ENCODE measurements around the gene ATXN7L3. TPM values are rescaled to one million over a fixed set of nuclear protein-coding genes. Genes with fewer than 3 reads are reported as not detected.
A peak's percentile ranks its signal among the peaks of the same experiment; 100 is the strongest.

Gene ATXN7L3
- total RNA-seq, 4 donors from 2014 or later = 51.7 to 92.6 (median 65.7) TPM

GRCh38 chr17:44191369-44191768 is 8.3 kb downstream of the ATXN7L3 start:
- H3K4me3 ChIP-seq = no peak overlapping the region
- TF ChIP-seq POLR2A (IDR thresholded peaks at IDR 0.05) = no peak
- TF ChIP-seq, protein P1, sequence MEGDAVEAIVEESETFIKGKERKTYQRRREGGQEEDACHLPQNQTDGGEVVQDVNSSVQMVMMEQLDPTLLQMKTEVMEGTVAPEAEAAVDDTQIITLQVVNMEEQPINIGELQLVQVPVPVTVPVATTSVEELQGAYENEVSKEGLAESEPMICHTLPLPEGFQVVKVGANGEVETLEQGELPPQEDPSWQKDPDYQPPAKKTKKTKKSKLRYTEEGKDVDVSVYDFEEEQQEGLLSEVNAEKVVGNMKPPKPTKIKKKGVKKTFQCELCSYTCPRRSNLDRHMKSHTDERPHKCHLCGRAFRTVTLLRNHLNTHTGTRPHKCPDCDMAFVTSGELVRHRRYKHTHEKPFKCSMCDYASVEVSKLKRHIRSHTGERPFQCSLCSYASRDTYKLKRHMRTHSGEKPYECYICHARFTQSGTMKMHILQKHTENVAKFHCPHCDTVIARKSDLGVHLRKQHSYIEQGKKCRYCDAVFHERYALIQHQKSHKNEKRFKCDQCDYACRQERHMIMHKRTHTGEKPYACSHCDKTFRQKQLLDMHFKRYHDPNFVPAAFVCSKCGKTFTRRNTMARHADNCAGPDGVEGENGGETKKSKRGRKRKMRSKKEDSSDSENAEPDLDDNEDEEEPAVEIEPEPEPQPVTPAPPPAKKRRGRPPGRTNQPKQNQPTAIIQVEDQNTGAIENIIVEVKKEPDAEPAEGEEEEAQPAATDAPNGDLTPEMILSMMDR (IDR thresholded peaks at IDR 0.05) = no peak
- peaks cover 0 to 20% (median 9%) of the 10 kb centered on the region in 4 donors for H3K4me1 ChIP-seq
- no peak overlapping the region for H3K27ac ChIP-seq
- H3K27me3 ChIP-seq = no peaks in the 10 kb centered on the region
- H3K36me3 ChIP-seq = peaks cover 0 to 62% (median 0%) of the 10 kb centered on the region in 3 donors
- no peaks in the 10 kb centered on the region for H3K9me3 ChIP-seq
- no peak for DNase-seq

DNA sequence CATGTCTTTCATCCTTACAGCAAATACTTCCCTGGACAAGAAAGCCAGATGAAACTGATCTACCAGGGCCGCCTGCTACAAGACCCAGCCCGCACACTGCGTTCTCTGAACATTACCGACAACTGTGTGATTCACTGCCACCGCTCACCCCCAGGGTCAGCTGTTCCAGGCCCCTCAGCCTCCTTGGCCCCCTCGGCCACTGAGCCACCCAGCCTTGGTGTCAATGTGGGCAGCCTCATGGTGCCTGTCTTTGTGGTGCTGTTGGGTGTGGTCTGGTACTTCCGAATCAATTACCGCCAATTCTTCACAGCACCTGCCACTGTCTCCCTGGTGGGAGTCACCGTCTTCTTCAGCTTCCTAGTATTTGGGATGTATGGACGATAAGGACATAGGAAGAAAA is 9.2 kb downstream of the ATXN7L3 start:
- peaks cover 0 to 25% (median 13%) of the 10 kb centered on the region in 4 donors for H3K4me1 ChIP-seq
- H3K27ac ChIP-seq = no peak overlapping the region
- TF ChIP-seq POLR2A (IDR thresholded peaks at IDR 0.05) = no peak
- TF ChIP-seq, protein P1 (IDR thresholded peaks at IDR 0.05) = no peak
- DNase-seq = no peak
- no peaks in the 10 kb centered on the region for H3K9me3 ChIP-seq
- H3K36me3 ChIP-seq = peaks cover 0 to 53% (median 0%) of the 10 kb centered on the region in 3 donors
- no peaks in the 10 kb centered on the region for H3K27me3 ChIP-seq
- H3K4me3 ChIP-seq = no peak overlapping the region

GRCh38 chr17:44188576-44189403 is 10.9 kb downstream of the ATXN7L3 start:
- H3K27ac ChIP-seq = peak overlapping the region in 1 of 4 donors; percentile 46
- no peak overlapping the region for H3K4me3 ChIP-seq
- TF ChIP-seq POLR2A (IDR thresholded peaks at IDR 0.05) = no peak
- TF ChIP-seq, protein P1 (IDR thresholded peaks at IDR 0.05) = no peak
- peaks cover 0 to 34% (median 19%) of the 10 kb centered on the region in 4 donors for H3K4me1 ChIP-seq
- no peak for DNase-seq
- peaks cover 0 to 36% (median 0%) of the 10 kb centered on the region in 3 donors for H3K36me3 ChIP-seq
- no peaks in the 10 kb centered on the region for H3K27me3 ChIP-seq
- H3K9me3 ChIP-seq = no peaks in the 10 kb centered on the region

DNA sequence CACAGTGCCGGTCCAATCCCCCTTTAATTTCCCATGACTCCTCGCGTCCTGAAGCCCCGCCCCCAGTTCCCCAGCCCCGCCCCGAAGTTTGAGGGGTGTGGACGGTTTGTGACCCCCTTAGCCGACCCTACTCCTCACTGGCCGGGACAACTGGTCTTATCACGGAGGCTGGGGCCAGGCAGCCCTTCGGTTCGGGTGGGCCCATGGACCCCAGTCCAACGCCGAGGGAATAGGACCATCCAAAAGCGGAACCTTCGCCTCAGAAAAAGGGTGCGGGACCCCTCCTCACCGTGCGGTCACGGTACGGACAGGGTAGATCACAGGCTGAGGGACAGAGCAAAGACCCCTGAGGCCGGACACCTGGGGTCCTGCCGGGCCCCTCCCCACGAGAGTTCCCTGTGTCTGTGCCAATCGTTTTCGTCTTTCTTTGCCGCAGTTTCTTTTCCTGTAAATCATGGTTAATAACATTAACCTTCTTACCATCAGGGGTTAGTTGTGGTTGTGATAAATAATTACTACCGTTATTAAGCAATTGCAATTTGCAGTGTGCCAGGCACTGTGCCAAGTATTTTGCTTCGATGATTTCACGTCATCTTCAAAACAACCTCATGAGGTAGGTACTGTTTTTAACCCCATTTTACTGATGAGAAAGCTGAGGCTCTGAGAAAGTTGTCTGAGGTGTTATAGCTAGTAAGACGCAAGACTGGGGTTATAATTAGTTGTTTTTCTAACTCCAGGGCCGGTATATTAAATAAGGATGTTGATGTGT is 12.4 kb downstream of the ATXN7L3 start:
- no peaks in the 10 kb centered on the region for H3K27me3 ChIP-seq
- DNase-seq = no peak
- peak overlapping the region; percentile 62 to 94 (median 83) for H3K4me3 ChIP-seq
- TF ChIP-seq, protein P1 (IDR thresholded peaks at IDR 0.05) = no peak
- no peak for TF ChIP-seq POLR2A (IDR thresholded peaks at IDR 0.05)
- peaks cover 0 to 26% (median 19%) of the 10 kb centered on the region in 4 donors for H3K4me1 ChIP-seq
- peak overlapping the region; percentile 95 to 99 (median 98) for H3K27ac ChIP-seq
- peaks cover 0 to 27% (median 0%) of the 10 kb centered on the region in 3 donors for H3K36me3 ChIP-seq
- no peaks in the 10 kb centered on the region for H3K9me3 ChIP-seq

- Histone ChIP-seq H3K27me3 (no peaks in the 10 kb centered on the region), H3K4me1 (peaks cover 0 to 26% (median 19%) of the 10 kb centered on the region in 4 donors), H3K27ac (peak within 1 kb of the TSS; percentile 95 to 99 (median 98)), H3K36me3 (peaks cover 0 to 34% (median 0%) of the 10 kb centered on the region in 3 donors), H3K4me3 (peak within 1 kb of the TSS; percentile 62 to 94 (median 83)), H3K9me3 (no peaks in the 10 kb centered on the region)
- TF ChIP-seq POLR2A (IDR thresholded peaks at IDR 0.05) = peak; percentile 82 to 91
- TF ChIP-seq, protein P1 (IDR thresholded peaks at IDR 0.05) = no peak
- peak; percentile 100 for DNase-seq
Observed at GRCh38 chr17:44186307-44187130, 13.2 kb downstream of the ATXN7L3 start, which contains the start of gene TMUB2. TMUB2 (plus strand) TSS chr17:44186972; CDS start chr17:44187709, 737 bp downstream.
